HEK293 (cell line): Measurements from ENCODE around the gene DCX.

Experiments
- CTCF ChIP-seq: fragments of 450-650 bp; formaldehyde crosslinking; IDR thresholded peaks from 2 replicates; pipeline ENCODE4 v1.5.1; 2016; ENCODE audit warnings: missing biosample characterization, missing genetic modification characterization
- REST ChIP-seq: fragments of 450-650 bp; formaldehyde crosslinking; IDR thresholded peaks from 2 replicates; pipeline ENCODE4 v1.5.1; 2016; ENCODE audit warnings: missing biosample characterization, missing genetic modification characterization
- SALL2 ChIP-seq: fragments of 450-650 bp; formaldehyde crosslinking; IDR thresholded peaks from 2 replicates; pipeline ENCODE4 v1.5.0; 2017; ENCODE audit warnings: missing biosample characterization, mild to moderate bottlenecking, missing genetic modification characterization, borderline replicate concordance
- ZBTB44 ChIP-seq: fragments of 450-650 bp; IDR thresholded peaks from 2 replicates; pipeline ENCODE4 v1.5.1; 2018; ENCODE audit warnings: missing biosample characterization, mild to moderate bottlenecking, missing genetic modification characterization
- ZNF274 ChIP-seq, 2 experiments: fragments of 200-500 bp in 1 of 2; fragments of 450-650 bp in 1 of 2; sonication (Bioruptor generic) in 1 of 2; formaldehyde crosslinking in 1 of 2; IDR thresholded peaks; 2 replicates each; pipeline versions ENCODE4 v1.5.1 to v1.6.1; 2014 to 2016; ENCODE audit warnings: borderline replicate concordance in 1 of 2, inconsistent platforms in 1 of 2, low read length in 1 of 2, missing biosample characterization in 1 of 2, missing genetic modification characterization in 1 of 2
- ZSCAN5A ChIP-seq: fragments of 450-650 bp; formaldehyde crosslinking; IDR thresholded peaks from 2 replicates; pipeline ENCODE4 v1.5.1; 2016; ENCODE audit warnings: missing biosample characterization, missing genetic modification characterization

GRCh38 chrX:111329370-111329769 is 82.6 kb downstream of the DCX start:
- TF ChIP-seq ZNF274 (IDR thresholded peaks at IDR 0.05; ENCODE audit: low read length) (no peak), ZNF274 (tag by site-specific recombination; IDR thresholded peaks at IDR 0.05; ENCODE audit: borderline replicate concordance) (no peak), CTCF (no peak), ZBTB44 (tag by site-specific recombination) (no peak), REST (tag by site-specific recombination) (no peak), SALL2 (tag by site-specific recombination) (no peak), ZSCAN5A (tag by site-specific recombination) (no peak)
